GM19455 (cell line): Measurements from ENCODE around the gene DRC7.
"Not testable (repeated sequence)": the region's sequence is repeated elsewhere in the genome, so short reads cannot be mapped to it uniquely, and the experiment has no call there.

Experiments used
- ATAC-seq: cut with Tn5 transposase; IDR thresholded peaks from one replicate; pipeline ENCODE4 v1.9.1; 2021; ENCODE audit not compliant: unreplicated experiment

The DRC7 gene

DNA sequence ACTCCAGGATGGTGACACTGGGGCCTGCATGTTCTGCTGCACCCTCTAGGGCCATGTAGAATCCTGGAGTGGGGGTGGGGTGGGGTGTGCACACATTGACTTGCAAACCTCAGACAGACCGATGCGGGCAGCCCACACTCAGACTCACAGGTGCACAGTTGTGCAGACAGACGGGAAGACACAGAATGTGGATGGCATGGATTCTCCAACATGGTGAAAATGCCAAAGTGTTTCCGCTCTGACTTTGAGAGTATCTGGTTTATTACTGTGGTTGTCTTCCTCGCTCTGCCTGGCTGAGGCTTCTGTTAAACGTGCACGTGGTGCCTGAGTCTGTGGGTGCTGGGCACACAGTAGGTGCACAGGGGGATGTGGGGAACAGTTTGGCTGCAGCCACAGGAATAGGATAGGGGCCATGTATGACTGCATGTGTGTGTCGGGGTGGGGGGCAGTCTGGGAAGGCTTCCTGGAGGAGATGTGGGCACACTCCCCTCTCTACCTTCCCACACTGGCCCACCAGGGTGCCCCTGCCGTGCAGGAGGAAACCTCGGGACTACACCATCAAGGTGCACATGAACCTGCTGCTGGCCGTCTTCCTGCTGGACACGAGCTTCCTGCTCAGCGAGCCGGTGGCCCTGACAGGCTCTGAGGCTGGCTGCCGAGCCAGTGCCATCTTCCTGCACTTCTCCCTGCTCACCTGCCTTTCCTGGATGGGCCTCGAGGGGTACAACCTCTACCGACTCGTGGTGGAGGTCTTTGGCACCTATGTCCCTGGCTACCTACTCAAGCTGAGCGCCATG is 35.5 kb upstream of the DRC7 start:
- ATAC-seq = no peak

DNA sequence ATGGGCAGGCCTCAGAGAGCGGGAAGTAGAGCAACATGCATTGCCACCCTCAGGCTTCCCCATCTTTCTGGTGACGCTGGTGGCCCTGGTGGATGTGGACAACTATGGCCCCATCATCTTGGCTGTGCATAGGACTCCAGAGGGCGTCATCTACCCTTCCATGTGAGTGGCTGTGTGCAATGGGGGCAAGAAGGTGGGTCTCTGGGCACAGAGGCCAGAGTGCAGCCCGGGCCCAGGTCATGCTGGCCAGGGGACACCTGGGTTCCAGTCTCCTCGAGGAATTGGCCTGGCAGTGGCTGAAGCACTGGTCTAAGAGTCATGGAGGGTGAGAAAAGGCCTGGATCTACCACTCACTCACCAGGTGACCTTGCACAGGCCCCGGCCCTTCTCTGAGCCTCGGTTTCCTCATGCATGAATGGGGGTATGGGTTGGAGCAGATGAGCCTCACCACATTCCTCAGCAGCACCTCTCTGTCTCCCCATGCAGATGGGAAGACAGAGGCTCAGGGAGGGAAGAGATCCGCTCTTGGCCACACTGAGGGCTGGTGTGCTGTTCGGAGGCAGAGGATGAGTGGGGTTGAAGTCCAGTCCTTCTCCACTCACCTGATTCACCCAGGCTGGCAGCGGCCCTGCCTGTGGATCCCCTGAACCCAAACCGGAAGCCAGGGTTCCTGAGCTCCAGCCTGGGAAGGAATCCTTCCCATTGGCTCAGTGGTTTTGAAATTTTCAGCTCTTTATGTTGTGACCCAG is 33.7 kb upstream of the DRC7 start:
- no peak for ATAC-seq

DNA sequence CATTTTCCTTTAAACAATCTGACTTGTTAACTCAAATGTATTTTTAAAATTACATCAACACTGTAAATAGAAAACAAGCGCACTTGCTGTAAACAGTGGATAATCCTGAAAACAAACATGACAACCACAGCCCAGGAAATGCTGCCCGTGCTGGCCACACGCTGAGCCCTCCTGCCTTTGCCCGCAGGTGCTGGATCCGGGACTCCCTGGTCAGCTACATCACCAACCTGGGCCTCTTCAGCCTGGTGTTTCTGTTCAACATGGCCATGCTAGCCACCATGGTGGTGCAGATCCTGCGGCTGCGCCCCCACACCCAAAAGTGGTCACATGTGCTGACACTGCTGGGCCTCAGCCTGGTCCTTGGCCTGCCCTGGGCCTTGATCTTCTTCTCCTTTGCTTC is 33.1 kb upstream of the DRC7 start:
- no peak for ATAC-seq

DNA sequence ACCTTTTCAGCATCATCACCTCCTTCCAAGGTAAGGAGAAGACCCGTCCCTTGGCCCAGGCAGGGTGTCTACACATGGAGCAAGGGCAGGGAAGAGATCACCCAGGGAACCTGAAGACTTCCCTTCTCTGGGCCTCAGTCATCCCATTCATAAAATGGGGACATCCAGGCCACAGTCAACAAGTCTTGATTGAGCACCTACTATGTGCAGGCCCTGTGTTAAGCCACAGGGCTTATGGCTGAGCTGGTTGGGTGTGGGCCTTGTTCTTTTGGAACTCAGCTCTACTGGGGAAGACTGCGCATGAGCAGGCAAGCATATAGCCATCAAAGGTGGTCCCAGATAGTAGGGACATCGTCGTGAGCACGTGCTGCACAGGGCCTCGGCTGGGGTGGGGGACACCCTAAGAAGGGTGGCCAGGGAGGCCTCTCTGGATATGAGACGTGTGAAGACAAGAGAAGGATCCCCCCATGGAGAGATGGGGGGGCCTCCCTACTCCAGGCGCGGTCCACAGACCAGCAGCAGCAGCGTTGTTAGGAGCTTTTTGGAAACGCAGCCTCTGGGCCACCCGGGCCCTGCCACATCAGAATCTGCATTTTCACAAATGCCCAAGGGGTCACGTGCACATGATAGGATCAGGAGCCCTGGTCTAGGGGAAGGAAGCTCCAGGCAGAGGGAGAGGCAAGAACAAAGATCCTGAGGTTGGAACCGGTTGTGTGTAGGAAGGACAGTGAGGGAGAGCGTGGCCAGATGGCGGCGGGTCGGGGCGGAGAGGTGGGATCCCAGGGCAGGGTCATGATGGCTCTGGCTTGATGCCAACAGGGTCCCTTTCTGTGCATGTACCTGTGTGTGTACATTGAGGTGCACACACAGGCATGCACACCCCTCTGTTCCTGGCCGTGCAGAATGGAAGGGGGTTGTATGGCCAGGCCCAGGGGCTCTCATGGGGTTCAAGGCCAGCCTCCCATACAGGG is 32.4 kb upstream of the DRC7 start:
- ATAC-seq = no peak

DNA sequence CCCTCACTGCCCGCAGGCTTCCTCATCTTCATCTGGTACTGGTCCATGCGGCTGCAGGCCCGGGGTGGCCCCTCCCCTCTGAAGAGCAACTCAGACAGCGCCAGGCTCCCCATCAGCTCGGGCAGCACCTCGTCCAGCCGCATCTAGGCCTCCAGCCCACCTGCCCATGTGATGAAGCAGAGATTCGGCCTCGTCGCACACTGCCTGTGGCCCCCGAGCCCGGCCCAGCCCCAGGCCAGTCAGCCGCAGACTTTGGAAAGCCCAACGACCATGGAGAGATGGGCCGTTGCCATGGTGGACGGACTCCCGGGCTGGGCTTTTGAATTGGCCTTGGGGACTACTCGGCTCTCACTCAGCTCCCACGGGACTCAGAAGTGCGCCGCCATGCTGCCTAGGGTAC is 31.2 kb upstream of the DRC7 start:
- no peak for ATAC-seq

DNA sequence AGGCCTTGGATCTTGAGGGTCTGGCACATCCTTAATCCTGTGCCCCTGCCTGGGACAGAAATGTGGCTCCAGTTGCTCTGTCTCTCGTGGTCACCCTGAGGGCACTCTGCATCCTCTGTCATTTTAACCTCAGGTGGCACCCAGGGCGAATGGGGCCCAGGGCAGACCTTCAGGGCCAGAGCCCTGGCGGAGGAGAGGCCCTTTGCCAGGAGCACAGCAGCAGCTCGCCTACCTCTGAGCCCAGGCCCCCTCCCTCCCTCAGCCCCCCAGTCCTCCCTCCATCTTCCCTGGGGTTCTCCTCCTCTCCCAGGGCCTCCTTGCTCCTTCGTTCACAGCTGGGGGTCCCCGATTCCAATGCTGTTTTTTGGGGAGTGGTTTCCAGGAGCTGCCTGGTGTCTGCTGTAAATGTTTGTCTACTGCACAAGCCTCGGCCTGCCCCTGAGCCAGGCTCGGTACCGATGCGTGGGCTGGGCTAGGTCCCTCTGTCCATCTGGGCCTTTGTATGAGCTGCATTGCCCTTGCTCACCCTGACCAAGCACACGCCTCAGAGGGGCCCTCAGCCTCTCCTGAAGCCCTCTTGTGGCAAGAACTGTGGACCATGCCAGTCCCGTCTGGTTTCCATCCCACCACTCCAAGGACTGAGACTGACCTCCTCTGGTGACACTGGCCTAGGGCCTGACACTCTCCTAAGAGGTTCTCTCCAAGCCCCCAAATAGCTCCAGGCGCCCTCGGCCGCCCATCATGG is 30.5 kb upstream of the DRC7 start:
- ATAC-seq = no peak

DNA sequence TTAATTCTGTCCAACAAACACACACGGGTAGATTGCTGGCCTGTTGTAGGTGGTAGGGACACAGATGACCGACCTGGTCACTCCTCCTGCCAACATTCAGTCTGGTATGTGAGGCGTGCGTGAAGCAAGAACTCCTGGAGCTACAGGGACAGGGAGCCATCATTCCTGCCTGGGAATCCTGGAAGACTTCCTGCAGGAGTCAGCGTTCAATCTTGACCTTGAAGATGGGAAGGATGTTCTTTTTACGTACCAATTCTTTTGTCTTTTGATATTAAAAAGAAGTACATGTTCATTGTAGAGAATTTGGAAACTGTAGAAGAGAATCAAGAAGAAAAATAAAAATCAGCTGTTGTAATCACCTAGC is 30.0 kb upstream of the DRC7 start:
- ATAC-seq = no peak

DNA sequence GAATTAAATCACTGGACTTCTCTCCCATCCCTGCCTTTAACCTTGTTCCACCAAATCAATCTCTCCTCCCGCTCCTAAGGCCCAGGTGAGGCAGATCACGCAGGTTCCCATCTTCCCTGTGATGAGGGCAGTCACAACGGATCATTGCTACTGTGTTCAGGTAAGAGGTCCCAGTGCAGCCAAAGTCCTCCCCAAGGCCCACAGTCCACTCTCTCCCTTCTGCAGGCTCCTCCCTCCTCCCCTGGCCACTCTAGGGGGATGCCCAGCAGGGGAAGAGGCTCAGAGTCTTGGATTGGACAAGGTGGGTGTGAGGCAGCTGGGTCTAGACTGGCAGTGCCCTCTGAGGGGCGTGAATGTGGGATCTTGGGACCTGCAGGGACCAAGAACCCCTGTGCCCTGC is 29.1 kb upstream of the DRC7 start:
- ATAC-seq = no peak

DNA sequence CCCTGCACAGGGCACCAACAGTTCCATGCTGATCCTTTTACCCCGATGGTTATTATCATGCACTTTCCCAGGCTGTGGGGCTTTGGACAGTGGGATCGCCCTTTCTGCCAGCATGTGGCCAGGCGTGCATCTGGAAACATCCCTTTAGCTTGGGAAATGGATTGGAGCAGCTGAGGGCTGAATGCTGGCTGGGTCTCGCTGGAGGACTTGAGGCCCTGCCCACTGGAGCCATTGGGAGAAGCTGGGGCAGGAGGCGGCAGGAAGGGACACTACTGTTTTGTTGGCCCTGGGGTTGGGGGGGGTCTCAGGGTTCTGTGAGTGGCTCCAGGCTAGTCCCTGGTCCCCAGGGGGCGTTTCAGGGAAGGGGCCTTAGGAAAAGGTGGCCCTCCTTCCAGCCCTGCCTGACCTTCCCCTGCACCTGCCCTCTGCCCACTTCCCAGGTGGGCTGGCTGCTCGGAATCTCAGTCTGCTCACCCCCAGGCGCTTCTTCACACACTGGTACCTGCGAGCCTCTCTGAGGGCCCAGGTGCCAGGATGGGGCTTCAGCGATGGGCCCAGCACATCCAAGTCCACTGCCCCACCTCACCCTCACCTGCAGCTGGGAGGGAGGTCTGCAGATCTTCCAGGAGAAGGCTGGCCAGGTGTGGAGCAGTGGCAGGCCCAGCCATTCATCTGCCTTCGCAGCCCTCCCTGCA is 28.1 kb upstream of the DRC7 start:
- no peak for ATAC-seq

DNA sequence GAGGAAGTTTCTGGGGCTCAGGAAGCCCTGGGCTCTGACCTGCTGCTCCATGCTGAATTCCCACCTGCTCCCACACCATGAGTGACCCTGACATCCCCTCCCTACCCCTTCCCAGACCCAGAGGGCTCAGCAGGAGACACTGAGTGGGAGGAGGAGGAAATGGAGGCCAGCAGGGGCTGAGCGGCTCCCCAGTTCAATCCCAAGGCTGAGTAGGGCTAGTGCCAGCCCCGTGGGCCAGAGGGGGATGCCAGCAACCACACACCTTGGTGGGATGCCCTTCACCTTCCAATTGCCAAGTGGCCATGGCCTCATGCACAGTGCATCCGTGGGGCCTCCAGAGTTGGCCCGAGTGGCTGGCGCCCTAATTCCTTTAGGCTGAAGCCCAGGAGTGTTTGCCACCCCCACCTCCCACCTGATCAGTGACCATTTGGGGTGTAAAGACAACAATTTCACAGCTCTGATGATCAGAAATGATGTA is 27.5 kb upstream of the DRC7 start:
- ATAC-seq = no peak

DNA sequence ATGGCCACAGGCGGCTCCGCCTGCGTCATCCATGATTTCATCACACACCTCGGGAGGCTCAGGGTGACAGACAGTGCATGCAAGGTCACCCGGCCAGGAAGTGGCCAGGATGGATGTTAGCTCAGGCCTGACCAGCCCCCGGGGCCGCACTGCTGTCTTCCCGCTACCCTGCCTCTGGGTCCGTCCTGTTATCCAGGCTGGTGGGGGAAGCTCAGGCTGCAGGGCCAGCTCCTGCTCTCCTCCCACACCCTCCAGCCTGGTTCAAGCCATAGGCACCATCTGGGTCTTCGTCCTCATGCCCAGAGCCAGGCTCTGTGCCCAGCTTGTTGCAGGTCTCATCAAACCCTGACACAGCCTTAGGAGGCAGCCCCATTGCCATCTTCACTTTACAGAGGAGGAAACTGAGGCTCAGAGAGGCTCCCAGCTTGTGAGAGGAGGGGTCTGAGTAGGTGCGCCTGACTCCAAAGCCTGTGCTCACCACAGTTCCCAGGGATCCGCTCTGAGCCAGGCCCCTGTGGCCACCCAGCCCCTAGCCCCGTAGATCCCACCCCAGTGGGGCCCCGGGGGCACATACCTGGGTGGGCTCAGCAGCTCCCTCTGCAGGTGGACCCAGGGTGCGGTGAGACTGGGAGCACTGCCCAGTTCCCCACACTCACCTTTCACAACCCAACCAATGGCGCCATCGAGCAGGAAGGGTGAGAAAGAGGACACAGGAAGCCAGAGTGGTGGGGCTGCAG is 26.9 kb upstream of the DRC7 start:
- ATAC-seq = no peak

DNA sequence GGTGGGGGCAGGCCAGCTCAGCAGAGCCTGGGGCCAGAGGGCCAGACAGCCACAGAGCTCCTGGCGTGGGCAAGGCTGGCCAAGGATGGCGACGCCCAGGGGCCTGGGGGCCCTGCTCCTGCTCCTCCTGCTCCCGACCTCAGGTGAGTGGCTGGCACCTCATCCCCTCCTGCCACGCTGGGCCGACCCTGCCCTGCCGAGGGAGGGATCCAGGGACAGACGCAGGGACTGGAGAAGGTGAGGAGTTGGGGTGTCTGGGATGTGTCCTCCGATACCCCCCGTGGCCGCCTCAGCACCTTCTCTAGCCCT is 26.4 kb upstream of the DRC7 start, which contains the start of gene ADGRG3:
Gene ADGRG3 (plus strand): TSS at position 44 of the 309 bp plus-strand sequence. CDS start 42 bp downstream, at position 86.
- ATAC-seq = no peak

DNA sequence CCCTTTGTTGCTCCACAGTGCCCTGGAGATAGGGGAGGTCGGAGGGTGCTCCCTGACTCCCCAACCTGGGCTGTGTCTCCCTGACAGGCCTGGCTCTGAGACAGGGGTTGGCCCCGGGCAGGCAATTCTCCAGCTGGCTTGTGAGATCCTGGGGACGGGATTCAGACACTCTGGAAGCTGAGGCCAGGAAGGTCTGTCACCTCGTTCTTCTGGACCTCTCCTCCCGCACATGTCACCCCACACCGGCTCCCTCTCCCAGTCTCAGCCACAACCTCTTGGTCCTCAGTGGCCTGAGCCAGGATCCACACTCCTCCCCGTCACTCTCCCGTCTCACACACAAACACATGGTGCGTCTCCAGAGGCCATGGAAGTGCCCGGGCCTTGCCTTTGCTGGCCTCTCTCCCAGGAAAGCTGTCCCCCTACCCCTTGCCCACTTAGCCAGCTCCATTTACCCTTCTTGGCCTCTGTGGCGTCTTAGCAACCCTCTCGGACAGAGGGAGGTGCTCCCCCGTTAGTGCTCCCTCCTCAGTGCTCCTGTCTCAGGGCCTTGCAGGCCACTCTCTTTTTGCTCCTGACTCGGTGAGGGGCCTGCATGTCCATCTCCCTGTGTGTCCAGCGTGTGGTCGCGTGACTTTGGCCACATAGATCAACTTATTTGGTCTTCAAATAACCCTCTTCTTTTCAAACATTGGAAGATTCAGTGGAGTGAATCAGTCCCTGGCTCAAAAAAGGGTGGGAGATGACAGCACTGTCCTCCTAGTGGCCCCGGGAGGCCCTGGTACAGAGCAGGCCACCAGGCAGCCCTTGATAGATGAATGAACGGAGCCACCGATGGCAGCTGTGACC is 25.8 kb upstream of the DRC7 start:
- no peak for ATAC-seq

DNA sequence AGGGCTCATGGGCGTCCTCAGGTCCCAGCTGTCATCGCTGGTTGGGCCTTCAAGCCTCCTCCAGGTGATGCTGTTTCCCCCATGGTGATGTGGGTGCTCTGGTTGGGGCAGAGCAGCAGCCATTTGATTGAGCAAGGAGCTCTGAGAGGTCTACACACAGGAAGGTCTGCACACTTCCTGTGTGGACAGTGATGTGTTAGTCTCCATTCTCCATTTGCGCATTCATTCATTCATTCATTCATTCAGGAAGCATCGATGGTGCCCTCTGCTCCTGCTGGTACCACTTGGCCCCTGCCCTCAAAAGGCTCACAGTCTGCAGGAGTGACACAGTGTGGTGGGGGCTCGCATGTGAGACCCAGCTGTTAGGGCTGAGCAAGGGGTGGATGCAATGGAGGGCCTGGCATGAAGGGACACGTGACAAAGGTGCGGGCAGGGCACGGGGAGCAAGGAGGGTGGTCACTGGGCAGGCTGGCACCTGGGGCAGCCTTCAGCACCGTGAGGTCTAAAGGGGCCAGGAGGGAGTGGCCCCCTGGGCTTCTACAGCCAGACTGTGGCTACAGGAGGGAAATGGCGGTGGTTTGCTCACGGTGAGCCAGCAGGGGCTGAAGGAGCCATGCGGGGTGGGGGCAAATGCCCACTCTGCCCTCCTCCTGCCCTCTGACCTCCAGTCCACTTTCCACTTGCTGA is 25.0 kb upstream of the DRC7 start:
- no peak for ATAC-seq

DNA sequence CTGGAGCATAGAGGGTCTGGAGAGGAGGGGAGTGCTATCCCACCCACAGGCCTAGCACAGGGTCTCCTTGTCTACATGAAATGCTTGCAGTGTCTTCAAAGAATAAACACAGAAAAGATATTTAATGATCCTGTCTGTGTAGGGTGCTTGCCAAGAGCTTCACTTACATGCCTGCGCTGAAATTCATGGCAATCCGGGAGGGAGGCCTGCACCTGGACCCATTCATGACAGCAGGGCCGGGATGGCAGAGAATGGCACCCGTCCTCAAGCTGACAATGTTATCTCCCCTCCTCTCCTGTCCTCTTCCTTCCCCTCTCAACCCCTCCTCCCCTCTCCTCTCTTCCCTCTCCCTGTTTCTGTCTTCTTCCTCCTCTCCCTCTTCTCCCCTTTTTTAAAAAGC is 24.4 kb upstream of the DRC7 start:
- ATAC-seq = no peak

DNA sequence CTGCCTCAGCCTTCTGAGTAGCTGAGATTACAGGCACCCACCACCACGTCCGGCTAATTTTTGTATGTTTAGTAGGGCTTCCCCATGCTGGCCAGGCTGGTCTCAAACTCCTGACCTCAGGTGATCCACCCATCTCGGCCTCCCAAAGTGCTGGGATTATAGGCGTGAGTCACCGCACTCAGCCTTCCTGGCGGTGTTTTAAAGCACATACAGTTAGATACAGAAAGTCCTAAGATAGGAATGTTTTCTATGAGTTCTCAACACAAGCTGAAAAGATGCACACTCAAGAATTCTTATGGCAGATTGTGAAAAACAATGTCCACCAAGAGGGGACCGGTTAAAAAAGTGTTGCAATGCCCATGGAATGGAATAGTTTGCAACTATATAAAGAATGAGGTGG is 23.2 kb upstream of the DRC7 start:
- not testable (repeated sequence) for ATAC-seq

DNA sequence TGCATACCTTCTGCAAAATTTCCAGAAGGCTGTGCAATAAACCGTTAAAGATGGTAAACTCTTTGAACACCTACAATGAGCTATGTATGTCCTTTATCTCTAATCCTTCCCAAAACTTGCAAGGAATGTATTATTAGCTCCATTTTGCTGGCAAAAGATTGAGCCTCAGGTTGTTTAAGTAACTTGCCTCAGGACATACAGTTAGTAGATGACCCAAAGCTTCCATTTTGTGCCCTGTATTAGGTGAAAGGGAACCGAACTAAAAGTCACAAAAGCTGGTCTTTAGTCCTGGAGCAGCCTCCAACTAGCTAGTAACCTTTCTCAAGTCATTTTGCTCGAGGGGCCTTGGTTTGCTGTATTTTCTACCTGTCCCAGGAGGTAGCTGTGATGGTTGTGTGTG is 22.2 kb upstream of the DRC7 start:
- no peak for ATAC-seq

DNA sequence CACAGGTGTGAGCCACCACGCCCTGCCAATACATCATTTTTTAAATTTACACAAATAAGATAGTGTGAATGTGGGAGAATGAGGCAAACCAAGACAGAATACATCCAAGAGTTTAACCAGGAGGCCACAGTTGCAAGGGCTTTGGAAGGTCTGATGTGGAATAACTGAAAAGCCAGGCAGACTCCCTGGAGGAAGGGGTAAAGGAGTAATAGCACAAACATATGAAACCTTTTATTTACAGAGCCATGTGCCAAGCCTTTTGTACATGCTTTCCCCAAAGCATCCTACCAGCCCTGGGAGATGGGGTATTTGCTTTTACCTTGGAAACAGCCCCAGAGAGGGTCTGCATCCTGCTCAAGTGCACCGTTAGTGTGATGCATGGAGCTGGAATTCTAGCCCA is 21.8 kb upstream of the DRC7 start:
- no peak for ATAC-seq
